PC-3 (cell line): ENCODE measurements around the gene TMEM98.

Experiments
- CTCF ChIP-seq: fragments of 300-600 bp; sonication (generic); conservative IDR thresholded peaks from 2 replicates; pipeline ENCODE4 v1.5.1; 2017; ENCODE audit warnings: antibody characterized with exemption, low read depth, mild to moderate bottlenecking, low read length
- EZH2 ChIP-seq: fragments of 300-600 bp; sonication (generic); IDR thresholded peaks from one replicate; pipeline ENCODE4 v1.6.1; 2017; ENCODE audit warnings: antibody characterized with exemption, mild to moderate bottlenecking, low read length; ENCODE audit not compliant: unreplicated experiment
- EZH2phosphoT487 ChIP-seq: fragments of 300-600 bp; sonication (generic); IDR thresholded peaks from 2 replicates; pipeline ENCODE4 v1.6.1; 2018; ENCODE audit warnings: mild to moderate bottlenecking, antibody characterized with exemption, low read length, borderline replicate concordance

GRCh38 chr17:32943206-32943605 is 15.3 kb downstream of the TMEM98 start:
- TF ChIP-seq CTCF (no peak), EZH2 (no peak), EZH2phosphoT487 (no peak)
